HG03108 (cell line): Measurements from ENCODE around the gene PGBD5.

Experiments
- ATAC-seq: cut with Tn5 transposase; IDR thresholded peaks from one replicate; pipeline ENCODE4 v1.9.1; 2021; ENCODE audit warnings: moderate library complexity; ENCODE audit not compliant: unreplicated experiment

The PGBD5 gene

DNA sequence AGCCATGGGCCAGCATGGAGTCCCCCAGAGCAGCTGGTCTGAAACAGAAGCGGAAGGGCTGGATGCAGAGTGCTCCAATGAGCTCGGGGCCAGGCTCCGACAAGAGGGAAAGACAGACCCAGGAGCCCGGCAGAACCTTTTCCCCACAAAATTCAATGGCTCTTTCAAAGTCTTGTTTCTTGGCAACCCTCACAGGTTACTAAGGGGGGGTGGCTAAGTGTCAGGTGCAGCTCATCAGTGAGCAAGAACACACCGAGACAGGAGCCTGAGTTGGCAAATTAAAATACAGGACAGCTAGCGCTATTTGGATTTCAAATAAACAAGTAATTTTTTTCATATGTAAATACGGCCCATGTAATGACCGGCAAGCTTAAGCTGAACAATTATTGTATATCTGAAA, 27.3 kb downstream of the PGBD5 start:
- ATAC-seq = no peak

DNA sequence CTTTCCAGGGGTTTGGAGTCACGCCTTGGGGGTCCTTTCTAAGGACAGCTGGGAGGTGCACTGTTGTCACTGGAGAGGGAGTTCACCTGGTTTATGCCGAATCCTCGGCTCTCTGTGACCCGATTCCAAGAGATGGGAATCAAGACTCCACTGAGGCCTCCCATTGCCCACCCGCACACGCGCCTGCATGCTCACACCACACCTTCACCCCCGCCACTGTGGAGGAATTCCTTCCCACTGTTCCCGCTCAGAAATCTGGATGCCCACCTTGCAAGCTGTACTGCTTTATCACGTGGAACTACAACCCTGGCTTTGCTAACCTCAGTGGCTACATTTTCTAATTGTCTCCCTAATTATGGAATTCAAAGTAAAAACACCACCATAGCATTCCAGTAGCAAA, 29.2 kb downstream of the PGBD5 start:
- no peak for ATAC-seq

GRCh38 chr1:230395932-230396331, 30.2 kb downstream of the PGBD5 start:
- no peak for ATAC-seq

DNA sequence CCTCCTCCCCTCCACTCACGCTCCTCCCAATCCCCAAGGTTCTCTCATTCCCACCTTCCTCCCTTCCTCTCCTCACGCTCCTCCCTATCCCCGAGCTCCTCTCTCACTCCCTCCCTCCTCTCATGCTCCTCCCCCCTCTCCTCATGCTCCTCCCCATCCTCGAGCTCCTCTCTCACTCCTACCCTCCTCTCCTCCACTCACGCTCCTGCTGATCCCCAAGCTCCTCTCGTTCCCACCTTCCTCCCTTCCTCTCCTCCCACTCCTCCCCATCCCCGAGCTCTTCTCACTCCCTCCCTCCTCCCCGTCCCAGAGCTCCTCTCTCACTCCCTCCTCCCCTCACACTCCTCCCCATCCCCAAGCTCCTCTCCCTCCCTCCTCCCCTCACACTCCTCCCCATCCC, 31.4 kb downstream of the PGBD5 start:
- no peak for ATAC-seq

- ATAC-seq = no peak
These were observed 32.0 kb downstream of the PGBD5 start for GRCh38 chr1:230394134-230394533.

DNA sequence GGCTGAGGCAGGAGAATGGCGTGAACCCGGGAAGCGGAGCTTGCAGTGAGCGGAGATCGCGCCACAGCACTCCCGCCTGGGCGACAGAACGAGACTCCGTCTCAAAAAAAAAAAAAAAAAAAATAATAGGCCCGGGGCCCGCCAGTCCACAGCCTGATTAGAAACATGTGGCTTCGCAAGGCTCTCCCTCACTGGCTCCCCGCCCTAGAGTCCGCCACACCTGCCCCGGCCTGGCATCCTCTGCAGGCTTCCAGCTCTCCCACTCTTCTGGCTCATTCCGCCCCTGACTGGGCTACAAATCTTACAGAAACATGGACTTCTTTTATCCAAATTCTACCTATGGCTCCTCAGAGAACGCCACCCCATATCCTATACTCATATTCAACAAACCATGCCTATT, 32.4 kb downstream of the PGBD5 start:
- no peak for ATAC-seq

DNA sequence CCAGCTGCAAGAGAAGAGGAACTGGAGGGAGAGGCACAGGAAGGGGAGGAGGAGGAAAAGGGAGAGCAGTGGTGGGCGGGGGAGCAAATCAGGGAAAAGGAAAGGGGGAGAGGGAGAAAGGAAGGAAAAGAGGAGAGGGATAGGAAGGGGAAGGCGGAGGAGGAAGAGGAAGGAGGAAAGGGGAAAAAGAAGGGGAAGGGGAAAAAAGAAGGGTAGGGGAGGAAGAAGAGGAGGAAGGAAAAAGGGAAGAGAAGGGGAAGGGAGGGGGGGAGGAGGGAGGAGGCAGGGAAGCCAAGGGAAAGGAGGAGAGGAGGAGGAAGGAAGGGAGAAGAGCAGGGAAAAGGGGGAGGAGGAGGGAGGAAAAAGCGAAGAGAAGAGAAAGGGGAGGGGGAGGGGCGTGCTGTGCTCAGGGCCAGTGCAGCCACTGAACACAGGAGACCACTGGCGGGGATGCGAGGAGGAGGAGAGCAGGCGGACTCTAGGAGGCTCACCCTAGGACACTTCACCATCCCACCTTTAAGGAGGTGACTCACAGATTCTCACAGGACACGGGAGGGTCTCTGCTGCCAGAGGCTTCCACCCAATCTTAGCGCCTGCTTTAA, 33.1 kb downstream of the PGBD5 start:
- ATAC-seq = no peak

GRCh38 chr1:230392536-230392909, 33.6 kb downstream of the PGBD5 start:
- ATAC-seq = no peak

- no peak for ATAC-seq
These were observed 34.2 kb downstream of the PGBD5 start for GRCh38 chr1:230391776-230392535.

DNA sequence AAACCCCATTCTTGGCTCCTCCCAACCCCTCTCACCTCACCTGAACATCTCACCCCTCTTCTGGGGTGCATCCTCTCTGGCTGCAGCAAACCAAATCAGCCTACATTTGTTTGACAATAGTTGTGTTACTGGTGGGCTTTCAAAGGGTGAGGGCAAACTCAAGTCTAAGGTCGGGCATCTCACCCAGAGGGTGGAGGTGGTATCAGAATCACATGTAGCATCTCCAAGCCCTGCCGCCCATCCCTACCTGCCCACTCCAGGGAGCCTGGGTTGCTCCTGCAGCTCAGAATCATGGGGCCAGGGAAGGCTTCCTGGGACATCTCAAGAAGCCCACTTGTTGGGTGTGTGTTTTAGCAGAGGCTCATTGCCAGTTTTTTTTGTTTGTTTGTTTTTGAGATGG, 35.8 kb downstream of the PGBD5 start:
- ATAC-seq = no peak

- no peak for ATAC-seq
These were observed 38.3 kb downstream of the PGBD5 start for GRCh38 chr1:230387876-230388275.

DNA sequence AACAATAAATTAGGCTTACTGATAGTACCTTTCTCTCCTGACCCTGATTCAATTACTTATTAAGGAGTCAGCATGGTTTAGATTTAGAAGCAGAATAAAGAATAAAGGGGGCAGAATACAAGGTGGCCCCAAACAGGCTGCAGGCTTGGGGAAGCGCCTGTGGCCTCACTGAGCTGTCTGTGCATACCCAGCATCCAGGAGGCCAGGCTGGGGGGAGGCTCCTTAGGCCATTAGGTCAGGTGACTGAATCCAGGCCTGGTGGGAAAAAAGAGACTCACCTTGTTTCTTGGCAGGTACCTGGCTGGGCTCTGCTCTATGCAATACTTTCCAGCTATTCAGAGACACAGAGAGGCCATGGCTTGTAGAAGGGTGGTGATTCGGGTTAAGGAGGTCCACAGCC, 38.8 kb downstream of the PGBD5 start:
- no peak for ATAC-seq

DNA sequence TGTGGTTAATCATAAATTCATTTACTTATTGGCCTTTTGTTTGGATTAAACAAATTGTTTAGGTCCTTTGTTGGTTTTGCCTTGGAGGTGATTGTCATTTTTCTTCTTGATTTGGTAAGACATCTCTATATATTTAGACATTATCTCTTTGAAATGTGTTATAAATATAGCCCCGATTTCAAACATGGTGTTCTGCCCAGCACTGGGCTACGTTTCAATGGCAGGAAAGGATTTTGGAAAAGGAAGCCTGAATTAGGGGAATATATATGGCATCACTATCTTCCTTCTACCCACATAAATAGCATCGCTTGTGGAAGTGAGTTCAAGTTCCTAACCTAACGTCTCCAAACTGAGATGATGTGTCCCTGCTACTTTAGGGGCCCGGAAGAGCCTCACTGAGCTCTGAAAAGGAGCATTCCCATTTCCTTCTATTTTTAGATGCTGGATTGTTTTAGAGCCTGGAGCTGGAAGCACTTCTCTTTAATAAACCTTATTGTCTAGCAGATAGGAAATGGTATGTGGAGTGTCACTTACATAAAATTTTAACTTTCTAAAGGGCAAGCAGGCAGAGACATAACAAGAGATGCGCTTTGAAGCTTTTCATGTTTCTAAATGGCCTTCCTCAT, 39.4 kb downstream of the PGBD5 start:
- ATAC-seq = no peak

GRCh38 chr1:230385930-230386329, 40.2 kb downstream of the PGBD5 start:
- ATAC-seq = no peak

GRCh38 chr1:230385158-230385450, 41.0 kb downstream of the PGBD5 start:
- no peak for ATAC-seq

- no peak for ATAC-seq
These were observed 41.6 kb downstream of the PGBD5 start for GRCh38 chr1:230384380-230385157.

GRCh38 chr1:230383425-230383824, 42.7 kb downstream of the PGBD5 start:
- ATAC-seq = no peak

- no peak for ATAC-seq
These were observed 44.1 kb downstream of the PGBD5 start for GRCh38 chr1:230382001-230382491.

DNA sequence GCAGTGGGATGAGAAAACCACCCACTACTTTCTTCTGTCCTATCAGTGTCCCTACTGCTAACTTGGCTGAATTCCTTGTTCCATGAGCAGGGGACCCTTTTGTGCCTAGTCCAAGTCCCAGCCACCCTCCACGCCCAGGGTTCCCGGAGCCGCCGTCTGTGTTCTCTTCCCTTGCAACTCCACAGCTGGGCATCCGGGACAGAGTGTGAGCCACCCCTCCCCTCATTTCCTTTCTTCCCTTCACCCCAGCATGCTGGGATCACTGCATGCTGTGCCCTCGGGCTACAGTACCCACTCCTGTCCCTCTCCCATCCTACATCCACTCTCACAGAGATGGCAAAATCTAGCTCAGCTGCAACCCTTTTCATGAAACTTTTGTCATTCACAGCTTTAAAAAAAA, 44.5 kb downstream of the PGBD5 start:
- no peak for ATAC-seq

DNA sequence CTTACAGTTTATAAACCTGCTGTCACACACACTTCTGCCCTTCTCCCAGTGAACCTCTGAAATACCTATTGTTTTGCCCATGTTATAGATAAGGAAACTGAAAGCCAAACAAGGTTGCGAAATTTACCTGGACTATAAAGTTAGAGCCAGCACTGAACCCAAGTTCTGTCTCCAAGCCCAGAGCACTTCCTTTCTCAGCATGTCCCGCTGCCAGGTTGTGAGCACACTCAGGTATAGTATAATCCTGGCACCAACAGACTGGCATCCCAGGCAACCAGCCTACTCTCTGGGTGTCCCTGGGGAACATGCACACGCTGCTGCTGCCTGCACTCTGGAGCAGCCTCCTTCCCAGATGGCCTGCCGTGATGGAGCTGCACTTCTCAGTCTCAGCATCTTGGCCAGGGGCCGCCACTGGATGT, 45.1 kb downstream of the PGBD5 start:
- ATAC-seq = no peak

GRCh38 chr1:230379928-230380327, 46.2 kb downstream of the PGBD5 start:
- ATAC-seq = no peak

DNA sequence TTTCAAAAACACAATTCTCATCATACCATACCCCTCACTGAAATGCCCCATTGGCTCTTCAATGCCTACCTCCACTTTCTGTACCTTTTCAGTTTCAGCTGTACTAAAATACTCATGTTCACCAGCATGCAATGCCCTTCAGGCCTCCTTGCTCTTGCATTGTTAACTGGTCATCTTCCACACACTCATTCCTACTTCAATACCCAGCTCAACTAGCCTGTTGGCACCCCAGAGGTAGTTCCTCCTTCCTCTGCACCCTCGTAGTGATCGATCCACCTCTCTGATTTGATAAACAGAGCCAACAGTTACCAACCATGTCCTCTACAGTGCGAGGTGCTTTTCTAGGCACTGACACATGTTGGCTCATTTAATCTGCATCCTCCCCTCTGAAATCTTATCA, 46.7 kb downstream of the PGBD5 start:
- ATAC-seq = no peak
